Measurements from ENCODE around the gene HIRA.

The HIRA gene

DNA sequence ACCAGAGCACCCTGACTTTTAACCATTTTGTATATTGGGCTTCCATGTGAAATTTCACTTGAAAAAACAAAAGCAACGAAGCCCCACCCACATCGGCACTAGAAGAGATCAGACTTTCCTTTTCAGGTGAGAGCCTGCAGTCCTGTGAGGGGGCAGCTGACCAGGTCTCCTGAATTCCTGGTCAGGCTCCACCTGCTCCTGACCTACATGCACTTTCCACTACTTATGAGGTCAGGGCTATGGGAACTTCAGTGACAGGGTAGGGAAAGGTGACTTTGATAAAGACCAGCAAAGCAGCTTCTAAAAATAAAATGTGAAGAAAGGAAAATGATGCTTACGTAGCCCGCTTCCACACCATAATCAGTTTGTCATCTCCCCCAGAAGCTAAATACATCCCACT is 24.7 kb downstream of the HIRA start:
- Histone ChIP-seq H3K79me2 (ENCODE audit: control insufficient read depth, insufficient read depth, low read length, unreplicated experiment) (peaks cover 6% of the 10 kb centered on the region), H3K27me3 (ENCODE audit: insufficient read depth, low read length) (no peaks in the 10 kb centered on the region), H3K4me3 (ENCODE audit: low read depth, low read length) (no peak overlapping the region), H3K36me3 (ENCODE audit: insufficient read depth, low read length) (no peaks in the 10 kb centered on the region), H3K27ac (ENCODE audit: low read depth, low read length) (no peak overlapping the region), H2AFZ (ENCODE audit: low read length, unreplicated experiment) (no peak overlapping the region), H3K4me1 (ENCODE audit: control insufficient read depth, insufficient read depth, low read length, unreplicated experiment) (no peaks in the 10 kb centered on the region)

DNA sequence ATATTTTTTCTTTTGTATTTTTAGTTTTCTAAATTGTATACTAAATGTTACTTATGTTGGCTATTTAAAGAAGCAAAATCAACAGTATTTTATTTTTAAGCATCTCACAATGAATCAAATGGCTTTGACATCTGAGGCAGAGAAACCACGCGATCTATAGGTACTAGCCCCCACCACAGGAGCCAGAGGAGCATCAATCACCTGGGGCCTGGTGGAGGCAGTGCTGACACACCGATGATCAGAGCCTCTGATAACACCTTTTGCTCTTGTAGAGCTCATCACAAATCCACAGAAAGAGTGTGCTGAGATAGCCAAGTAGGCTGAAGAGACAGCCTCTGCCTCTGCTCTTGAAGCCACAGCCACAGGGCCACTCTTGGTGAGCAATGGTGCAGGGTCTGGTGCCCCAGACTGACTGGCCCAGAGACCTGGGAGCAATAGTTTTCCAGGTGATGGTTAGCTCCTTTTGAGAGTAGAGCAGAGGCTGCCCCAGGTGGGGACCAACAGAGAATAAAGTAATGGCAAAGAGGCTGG is 25.2 kb downstream of the HIRA start:
- Histone ChIP-seq H3K4me1 (ENCODE audit: control insufficient read depth, insufficient read depth, low read length, unreplicated experiment) (no peaks in the 10 kb centered on the region), H3K27ac (ENCODE audit: low read depth, low read length) (no peak overlapping the region), H3K36me3 (ENCODE audit: insufficient read depth, low read length) (no peaks in the 10 kb centered on the region), H3K27me3 (ENCODE audit: insufficient read depth, low read length) (no peaks in the 10 kb centered on the region), H2AFZ (ENCODE audit: low read length, unreplicated experiment) (no peak overlapping the region), H3K79me2 (ENCODE audit: control insufficient read depth, insufficient read depth, low read length, unreplicated experiment) (peaks cover under 1% of the 10 kb centered on the region), H3K4me3 (ENCODE audit: low read depth, low read length) (no peak overlapping the region)

DNA sequence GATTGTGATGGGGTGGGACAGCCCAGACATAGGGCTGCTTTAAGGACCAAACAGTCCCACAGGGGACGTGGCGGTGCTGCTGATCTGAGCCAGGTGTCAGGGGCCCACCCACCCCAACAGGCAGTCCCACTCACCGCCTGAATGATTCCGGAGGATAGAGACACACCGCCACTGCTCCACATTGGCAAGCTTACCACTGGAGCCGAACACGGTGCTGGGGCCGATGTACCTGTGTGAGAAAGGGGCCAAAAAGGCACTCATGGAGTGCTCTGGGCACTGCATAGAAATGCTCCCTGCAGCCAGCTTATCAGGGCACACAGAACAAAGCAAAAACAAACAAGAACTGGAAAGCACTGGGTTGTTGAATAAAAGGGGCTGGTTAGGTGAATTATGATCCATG is 25.9 kb downstream of the HIRA start:
- Histone ChIP-seq H3K4me3 (ENCODE audit: low read depth, low read length) (no peak overlapping the region), H3K36me3 (ENCODE audit: insufficient read depth, low read length) (no peaks in the 10 kb centered on the region), H2AFZ (ENCODE audit: low read length, unreplicated experiment) (no peak overlapping the region), H3K27me3 (ENCODE audit: insufficient read depth, low read length) (no peaks in the 10 kb centered on the region), H3K79me2 (ENCODE audit: control insufficient read depth, insufficient read depth, low read length, unreplicated experiment) (no peaks in the 10 kb centered on the region), H3K27ac (ENCODE audit: low read depth, low read length) (no peak overlapping the region), H3K4me1 (ENCODE audit: control insufficient read depth, insufficient read depth, low read length, unreplicated experiment) (no peaks in the 10 kb centered on the region)

DNA sequence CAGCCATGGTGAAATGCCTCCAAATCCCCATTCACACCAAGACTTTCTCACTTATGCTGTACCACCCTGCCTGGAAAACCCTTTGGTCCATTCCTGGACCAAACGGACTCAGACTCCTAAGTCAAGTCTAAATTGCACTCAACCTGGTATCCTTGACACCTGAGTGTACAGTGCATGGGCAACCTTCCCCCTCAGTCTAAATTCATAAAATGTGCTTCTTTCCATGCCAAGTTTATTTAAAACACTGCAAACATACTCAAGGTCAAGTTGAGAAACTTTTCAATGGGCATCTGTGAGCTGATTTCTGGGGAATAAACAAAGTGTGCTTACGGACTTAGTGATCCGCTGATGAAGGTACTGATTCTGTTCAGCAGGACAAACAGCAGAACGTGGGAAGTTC is 26.4 kb downstream of the HIRA start:
- no peaks in the 10 kb centered on the region for H3K36me3 ChIP-seq (ENCODE audit: insufficient read depth, low read length)
- no peaks in the 10 kb centered on the region for H3K4me1 ChIP-seq (ENCODE audit: control insufficient read depth, insufficient read depth, low read length, unreplicated experiment)
- H3K79me2 ChIP-seq (ENCODE audit: control insufficient read depth, insufficient read depth, low read length, unreplicated experiment) = no peaks in the 10 kb centered on the region
- H3K27me3 ChIP-seq (ENCODE audit: insufficient read depth, low read length) = no peaks in the 10 kb centered on the region
- H2AFZ ChIP-seq (ENCODE audit: low read length, unreplicated experiment) = no peak overlapping the region
- no peak overlapping the region for H3K4me3 ChIP-seq (ENCODE audit: low read depth, low read length)
- no peak overlapping the region for H3K27ac ChIP-seq (ENCODE audit: low read depth, low read length)

DNA sequence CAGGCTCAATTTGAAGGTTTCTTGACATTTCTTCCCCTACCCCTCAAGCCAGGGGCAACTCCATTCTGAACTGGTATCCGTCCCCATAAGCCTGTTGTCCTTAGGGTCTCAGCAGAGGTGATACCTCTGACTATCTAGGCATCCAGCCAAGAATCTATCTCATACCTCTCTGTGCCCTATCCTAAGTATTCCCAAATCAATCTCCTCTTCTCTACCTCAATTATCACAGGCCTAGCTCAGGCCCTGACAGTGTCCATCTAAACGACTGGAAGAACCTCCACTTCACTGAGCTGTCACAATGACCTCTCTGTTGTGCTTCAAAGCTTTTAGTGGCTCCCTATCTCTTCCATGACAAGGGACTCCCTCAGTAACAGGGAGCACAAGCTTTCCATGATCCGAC is 26.9 kb downstream of the HIRA start:
- Histone ChIP-seq H3K27me3 (ENCODE audit: insufficient read depth, low read length) (no peaks in the 10 kb centered on the region), H3K27ac (ENCODE audit: low read depth, low read length) (no peak overlapping the region), H3K36me3 (ENCODE audit: insufficient read depth, low read length) (no peaks in the 10 kb centered on the region)

DNA sequence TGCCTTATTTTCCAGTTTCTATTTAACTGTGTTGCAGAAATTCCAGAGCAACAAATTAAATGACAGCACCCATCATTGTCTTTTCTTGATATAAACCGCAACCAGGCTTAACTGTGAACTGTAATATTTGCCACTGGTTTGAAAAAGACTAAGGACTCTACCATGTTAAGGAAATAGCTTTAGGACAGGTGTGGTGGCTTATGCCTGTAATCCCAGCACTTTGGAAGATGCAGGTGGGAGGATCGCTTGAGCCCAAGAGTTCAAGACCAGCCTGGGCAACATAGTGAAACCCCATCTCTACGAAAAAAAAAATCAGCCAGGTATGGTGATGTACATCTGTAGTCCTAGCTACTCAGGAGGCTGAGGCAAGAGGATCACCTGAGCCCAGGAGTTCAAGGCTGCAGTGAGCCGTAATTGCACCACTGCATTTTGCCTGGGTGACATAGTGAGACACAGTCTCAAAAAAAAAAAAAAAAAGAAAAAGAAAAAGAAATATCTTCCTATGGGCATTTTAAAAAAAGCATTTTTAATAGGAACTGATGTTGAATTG is 28.8 kb downstream of the HIRA start:
- Histone ChIP-seq H3K4me3 (ENCODE audit: low read depth, low read length) (no peak overlapping the region), H3K36me3 (ENCODE audit: insufficient read depth, low read length) (no peaks in the 10 kb centered on the region)

More for the DNA sequence above, 26.9 kb downstream of the HIRA start:
- no peaks in the 10 kb centered on the region for H3K79me2 ChIP-seq (ENCODE audit: control insufficient read depth, insufficient read depth, low read length, unreplicated experiment)
- no peaks in the 10 kb centered on the region for H3K4me1 ChIP-seq (ENCODE audit: control insufficient read depth, insufficient read depth, low read length, unreplicated experiment)
- H2AFZ ChIP-seq (ENCODE audit: low read length, unreplicated experiment) = no peak overlapping the region
- no peak overlapping the region for H3K4me3 ChIP-seq (ENCODE audit: low read depth, low read length)

DNA sequence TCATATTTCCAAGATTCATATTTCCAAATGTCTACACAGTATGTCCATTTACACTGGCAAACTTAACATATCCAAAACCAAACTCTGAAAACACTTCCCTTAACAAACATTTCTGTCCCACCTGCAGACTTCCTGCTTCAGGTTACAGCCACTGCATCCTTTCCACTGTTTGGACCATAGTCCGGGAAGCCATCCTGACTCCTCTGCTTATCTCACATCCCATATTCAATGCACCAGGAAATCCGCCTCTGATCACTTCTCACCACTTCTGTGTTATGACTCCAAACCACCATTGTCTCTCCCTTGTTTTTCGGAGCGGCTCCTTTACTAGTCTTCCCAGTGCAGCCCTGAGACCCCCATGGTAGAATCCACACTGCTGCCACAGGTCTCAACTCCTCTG is 30.1 kb downstream of the HIRA start:
- Histone ChIP-seq H3K27me3 (ENCODE audit: insufficient read depth, low read length) (no peaks in the 10 kb centered on the region), H2AFZ (ENCODE audit: low read length, unreplicated experiment) (no peak overlapping the region), H3K79me2 (ENCODE audit: control insufficient read depth, insufficient read depth, low read length, unreplicated experiment) (no peaks in the 10 kb centered on the region), H3K27ac (ENCODE audit: low read depth, low read length) (no peak overlapping the region), H3K36me3 (ENCODE audit: insufficient read depth, low read length) (no peaks in the 10 kb centered on the region), H3K4me1 (ENCODE audit: control insufficient read depth, insufficient read depth, low read length, unreplicated experiment) (no peaks in the 10 kb centered on the region), H3K4me3 (ENCODE audit: low read depth, low read length) (no peak overlapping the region)

More for the DNA sequence above, 28.8 kb downstream of the HIRA start:
- no peaks in the 10 kb centered on the region for H3K79me2 ChIP-seq (ENCODE audit: control insufficient read depth, insufficient read depth, low read length, unreplicated experiment)
- H3K4me1 ChIP-seq (ENCODE audit: control insufficient read depth, insufficient read depth, low read length, unreplicated experiment) = no peaks in the 10 kb centered on the region
- no peaks in the 10 kb centered on the region for H3K27me3 ChIP-seq (ENCODE audit: insufficient read depth, low read length)
- H2AFZ ChIP-seq (ENCODE audit: low read length, unreplicated experiment) = no peak overlapping the region
- H3K27ac ChIP-seq (ENCODE audit: low read depth, low read length) = no peak overlapping the region

DNA sequence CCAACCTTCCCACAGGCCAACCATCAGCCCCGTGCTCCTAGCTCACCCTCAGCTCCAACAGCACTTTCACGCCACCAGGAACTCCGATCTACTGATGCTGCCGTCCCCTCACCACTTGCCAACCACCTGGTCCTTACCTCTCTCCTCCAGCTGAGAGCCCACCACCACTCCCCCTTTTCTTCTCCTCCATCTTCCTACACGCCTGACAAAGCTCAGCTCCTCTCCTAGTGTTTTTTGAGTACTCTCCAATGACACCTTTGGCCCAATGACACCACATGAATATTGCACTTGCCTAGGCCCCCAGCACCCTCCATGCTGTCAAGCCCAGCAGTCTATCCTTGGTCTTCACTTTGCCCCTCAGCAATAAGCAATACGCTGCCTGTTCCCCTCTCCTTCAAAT is 30.7 kb downstream of the HIRA start:
- H3K79me2 ChIP-seq (ENCODE audit: control insufficient read depth, insufficient read depth, low read length, unreplicated experiment) = no peaks in the 10 kb centered on the region
- H3K4me1 ChIP-seq (ENCODE audit: control insufficient read depth, insufficient read depth, low read length, unreplicated experiment) = no peaks in the 10 kb centered on the region
- no peaks in the 10 kb centered on the region for H3K36me3 ChIP-seq (ENCODE audit: insufficient read depth, low read length)
- H2AFZ ChIP-seq (ENCODE audit: low read length, unreplicated experiment) = no peak overlapping the region
- H3K27me3 ChIP-seq (ENCODE audit: insufficient read depth, low read length) = no peaks in the 10 kb centered on the region
- no peak overlapping the region for H3K4me3 ChIP-seq (ENCODE audit: low read depth, low read length)
- H3K27ac ChIP-seq (ENCODE audit: low read depth, low read length) = no peak overlapping the region

DNA sequence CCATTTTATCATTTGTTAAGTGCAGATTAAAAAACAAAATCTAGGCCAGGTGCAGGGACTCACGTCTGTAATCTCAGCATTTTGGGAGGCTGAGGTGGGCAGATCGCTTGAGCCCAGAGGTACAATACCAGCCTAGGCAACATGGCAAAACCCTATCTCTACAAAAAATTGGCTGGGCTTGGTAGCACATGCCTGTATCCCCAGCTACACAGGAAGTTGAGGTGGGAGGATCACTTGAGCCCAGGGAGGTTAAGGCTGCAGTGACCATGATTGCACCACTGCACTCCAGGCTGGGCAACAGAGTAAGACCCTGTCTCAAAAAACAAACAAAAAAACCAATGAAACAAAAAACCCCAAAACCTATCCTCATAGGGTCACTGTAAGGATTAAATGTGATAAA is 32.9 kb downstream of the HIRA start:
- no peak overlapping the region for H2AFZ ChIP-seq (ENCODE audit: low read length, unreplicated experiment)
- H3K27ac ChIP-seq (ENCODE audit: low read depth, low read length) = no peak overlapping the region
- H3K79me2 ChIP-seq (ENCODE audit: control insufficient read depth, insufficient read depth, low read length, unreplicated experiment) = no peaks in the 10 kb centered on the region
- no peaks in the 10 kb centered on the region for H3K36me3 ChIP-seq (ENCODE audit: insufficient read depth, low read length)
- H3K27me3 ChIP-seq (ENCODE audit: insufficient read depth, low read length) = no peaks in the 10 kb centered on the region
- H3K4me1 ChIP-seq (ENCODE audit: control insufficient read depth, insufficient read depth, low read length, unreplicated experiment) = no peaks in the 10 kb centered on the region
- H3K4me3 ChIP-seq (ENCODE audit: low read depth, low read length) = no peak overlapping the region

DNA sequence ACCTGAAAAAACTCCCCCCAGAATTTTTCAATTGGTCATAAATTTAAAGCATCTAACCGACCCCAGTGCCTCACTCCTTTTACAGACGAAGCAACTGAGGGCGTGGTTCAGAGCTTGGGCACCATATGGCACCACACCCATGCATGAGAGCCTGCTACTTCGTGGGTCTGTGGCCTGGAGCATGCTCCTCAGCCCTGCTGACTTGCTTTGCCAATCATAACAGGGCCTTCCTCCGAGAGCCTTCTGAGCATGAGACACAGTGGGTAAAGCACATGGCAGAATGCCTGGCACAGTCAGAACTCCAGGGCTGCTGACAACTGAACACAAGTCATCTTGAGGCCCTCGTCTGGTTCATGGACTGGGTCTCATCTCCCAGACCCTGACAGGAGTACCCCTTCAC is 33.3 kb downstream of the HIRA start:
- Histone ChIP-seq H2AFZ (ENCODE audit: low read length, unreplicated experiment) (no peak overlapping the region), H3K36me3 (ENCODE audit: insufficient read depth, low read length) (no peaks in the 10 kb centered on the region), H3K79me2 (ENCODE audit: control insufficient read depth, insufficient read depth, low read length, unreplicated experiment) (no peaks in the 10 kb centered on the region), H3K4me1 (ENCODE audit: control insufficient read depth, insufficient read depth, low read length, unreplicated experiment) (no peaks in the 10 kb centered on the region), H3K4me3 (ENCODE audit: low read depth, low read length) (no peak overlapping the region), H3K27ac (ENCODE audit: low read depth, low read length) (no peak overlapping the region), H3K27me3 (ENCODE audit: insufficient read depth, low read length) (no peaks in the 10 kb centered on the region)

DNA sequence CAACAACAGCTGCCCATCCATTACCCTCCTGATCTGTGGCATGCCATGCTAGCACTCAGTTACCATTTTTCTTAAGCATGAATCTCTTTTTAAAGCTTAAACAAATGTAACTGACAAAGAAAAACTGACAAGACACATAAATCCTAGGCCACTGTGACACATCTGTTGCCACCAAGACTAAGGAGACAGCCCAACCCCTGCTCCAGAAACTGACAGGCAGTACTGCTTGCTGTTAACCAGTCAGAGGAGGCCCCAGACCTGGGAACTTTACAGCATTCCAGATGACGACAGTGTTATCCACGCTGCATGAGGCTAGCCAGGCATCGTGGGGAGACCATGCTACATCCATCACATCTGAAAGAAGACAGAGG is 33.8 kb downstream of the HIRA start:
- Histone ChIP-seq H3K27me3 (ENCODE audit: insufficient read depth, low read length) (no peaks in the 10 kb centered on the region), H3K4me3 (ENCODE audit: low read depth, low read length) (no peak overlapping the region), H3K4me1 (ENCODE audit: control insufficient read depth, insufficient read depth, low read length, unreplicated experiment) (no peaks in the 10 kb centered on the region), H2AFZ (ENCODE audit: low read length, unreplicated experiment) (no peak overlapping the region), H3K36me3 (ENCODE audit: insufficient read depth, low read length) (no peaks in the 10 kb centered on the region), H3K79me2 (ENCODE audit: control insufficient read depth, insufficient read depth, low read length, unreplicated experiment) (no peaks in the 10 kb centered on the region), H3K27ac (ENCODE audit: low read depth, low read length) (no peak overlapping the region)

All from ACC112 (cell line).